ENCODE data around the gene SCCPDH. TPM values are rescaled to one million over a fixed set of nuclear protein-coding genes. Genes with fewer than 3 reads are reported as not detected.
"Not testable (repeated sequence)": the region's sequence is repeated elsewhere in the genome, so short reads cannot be mapped to it uniquely, and the experiment has no call there.

SCCPDH gene
- total RNA-seq, 1 donor, result 65.2 TPM

DNA sequence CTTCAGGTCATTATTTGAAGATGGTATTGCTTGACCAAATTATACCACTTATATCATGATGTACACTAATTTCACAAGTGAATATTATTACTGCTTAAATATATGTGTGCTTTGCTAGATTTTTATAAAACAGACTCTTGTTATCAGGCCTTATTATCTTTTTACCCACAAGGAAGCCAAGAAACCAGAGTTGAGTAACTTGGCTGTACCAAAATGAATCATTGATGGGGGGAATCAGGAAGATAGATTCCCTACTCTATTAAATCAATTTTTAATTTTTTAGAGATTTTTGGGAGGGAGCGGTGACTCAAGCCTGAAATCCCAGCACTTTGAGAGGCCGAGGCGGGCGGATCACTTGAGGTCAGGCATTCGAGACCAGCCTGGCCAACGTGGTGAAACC, 16.0 kb upstream of the SCCPDH start:
- no peak for DNase-seq (ENCODE audit: low read depth)
- TF ChIP-seq, protein P1, sequence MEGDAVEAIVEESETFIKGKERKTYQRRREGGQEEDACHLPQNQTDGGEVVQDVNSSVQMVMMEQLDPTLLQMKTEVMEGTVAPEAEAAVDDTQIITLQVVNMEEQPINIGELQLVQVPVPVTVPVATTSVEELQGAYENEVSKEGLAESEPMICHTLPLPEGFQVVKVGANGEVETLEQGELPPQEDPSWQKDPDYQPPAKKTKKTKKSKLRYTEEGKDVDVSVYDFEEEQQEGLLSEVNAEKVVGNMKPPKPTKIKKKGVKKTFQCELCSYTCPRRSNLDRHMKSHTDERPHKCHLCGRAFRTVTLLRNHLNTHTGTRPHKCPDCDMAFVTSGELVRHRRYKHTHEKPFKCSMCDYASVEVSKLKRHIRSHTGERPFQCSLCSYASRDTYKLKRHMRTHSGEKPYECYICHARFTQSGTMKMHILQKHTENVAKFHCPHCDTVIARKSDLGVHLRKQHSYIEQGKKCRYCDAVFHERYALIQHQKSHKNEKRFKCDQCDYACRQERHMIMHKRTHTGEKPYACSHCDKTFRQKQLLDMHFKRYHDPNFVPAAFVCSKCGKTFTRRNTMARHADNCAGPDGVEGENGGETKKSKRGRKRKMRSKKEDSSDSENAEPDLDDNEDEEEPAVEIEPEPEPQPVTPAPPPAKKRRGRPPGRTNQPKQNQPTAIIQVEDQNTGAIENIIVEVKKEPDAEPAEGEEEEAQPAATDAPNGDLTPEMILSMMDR (IDR thresholded peaks at IDR 0.05; ENCODE audit: insufficient read depth, low read depth, low read length), result no peak
- H3K4me3 ChIP-seq (ENCODE audit: low read depth, low read length), result no peak overlapping the region

DNA sequence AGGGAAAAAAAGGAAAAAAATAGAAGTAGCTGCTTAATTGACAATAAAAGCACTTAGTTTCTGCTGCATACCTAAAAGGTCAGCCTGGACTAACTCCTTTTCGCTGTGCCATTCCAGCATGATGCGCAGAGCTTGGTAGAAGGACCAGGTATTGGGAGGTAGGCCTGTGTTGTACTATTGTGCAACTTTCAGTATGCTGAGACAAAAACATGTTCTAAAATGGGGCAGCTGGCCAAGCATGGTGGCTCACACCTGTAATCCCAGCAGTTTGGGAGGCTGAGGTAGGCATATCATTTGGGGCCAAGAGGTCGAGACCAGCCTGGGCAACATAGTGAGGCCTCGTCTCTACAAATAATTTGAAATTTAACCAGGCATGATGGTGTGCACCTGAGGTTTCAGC, 15.0 kb upstream of the SCCPDH start:
- no peak overlapping the region for H3K4me3 ChIP-seq (ENCODE audit: low read depth, low read length)
- TF ChIP-seq, protein P1 (IDR thresholded peaks at IDR 0.05; ENCODE audit: insufficient read depth, low read depth, low read length), result no peak
- no peak for DNase-seq (ENCODE audit: low read depth)

DNA sequence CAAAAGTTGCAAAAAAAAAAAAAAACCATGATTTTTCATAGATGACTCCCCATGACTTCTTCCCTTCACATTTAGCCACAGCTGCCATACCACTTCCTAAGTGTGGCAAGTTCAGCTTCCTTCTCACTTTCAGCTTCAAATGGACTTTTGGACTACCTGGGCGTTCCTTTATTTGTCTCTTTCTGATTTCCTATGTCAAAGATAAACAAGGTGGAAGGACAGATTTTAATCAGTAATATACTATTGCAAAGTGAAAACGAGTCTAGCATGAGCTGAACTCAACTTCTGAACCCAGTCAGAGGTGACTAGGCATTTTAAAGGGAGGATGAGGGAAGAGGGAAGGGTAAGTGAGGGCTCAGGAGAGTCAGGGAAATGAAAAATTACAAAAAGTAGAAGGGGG, 14.4 kb upstream of the SCCPDH start:
- TF ChIP-seq, protein P1 (IDR thresholded peaks at IDR 0.05; ENCODE audit: insufficient read depth, low read depth, low read length), result no peak
- DNase-seq (ENCODE audit: low read depth), result no peak
- no peak overlapping the region for H3K4me3 ChIP-seq (ENCODE audit: low read depth, low read length)

DNA sequence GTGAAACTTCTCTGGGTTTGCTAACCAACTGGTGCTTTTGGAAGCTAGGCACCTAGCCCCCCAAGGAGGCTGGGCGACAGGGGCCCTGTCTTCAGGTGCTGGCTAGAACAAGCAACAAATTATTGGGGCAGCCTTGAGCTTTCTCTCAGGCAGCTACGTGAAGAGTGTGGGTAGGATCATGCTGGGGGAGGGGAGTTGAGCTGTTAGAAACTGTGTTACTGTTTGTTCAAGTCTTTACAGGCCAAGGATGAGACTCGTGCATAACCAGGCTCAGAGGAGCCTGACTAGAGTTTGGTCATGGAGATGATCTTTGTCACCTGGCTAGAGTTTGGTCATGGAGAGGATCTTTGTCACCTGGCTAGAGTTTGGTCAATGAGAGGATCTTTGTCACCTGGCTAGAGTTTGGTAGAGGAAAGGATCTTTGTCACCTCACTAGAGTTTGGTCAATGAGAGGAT, 12.6 kb upstream of the SCCPDH start:
- TF ChIP-seq, protein P1 (IDR thresholded peaks at IDR 0.05; ENCODE audit: insufficient read depth, low read depth, low read length), result no peak
- no peak overlapping the region for H3K4me3 ChIP-seq (ENCODE audit: low read depth, low read length)
- no peak for DNase-seq (ENCODE audit: low read depth)

DNA sequence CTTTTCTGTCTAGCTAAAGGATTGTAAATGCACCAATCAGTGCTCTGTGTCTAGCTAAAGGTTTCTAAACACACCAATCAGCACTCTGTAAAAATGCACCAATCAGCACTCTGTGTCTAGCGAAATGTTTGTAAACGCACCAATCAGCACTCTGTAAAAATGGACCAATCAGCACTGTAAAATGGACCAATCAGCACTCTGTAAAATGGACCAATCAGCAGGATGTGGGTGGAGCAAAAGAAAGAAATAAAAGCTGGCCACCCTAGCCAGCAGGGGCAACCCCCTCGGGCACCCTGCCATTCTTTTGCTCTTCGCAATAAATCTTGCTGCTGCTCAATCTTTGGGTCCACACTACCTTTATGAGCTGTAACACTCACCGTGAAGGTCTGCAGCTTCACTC, 11.8 kb upstream of the SCCPDH start:
- H3K4me3 ChIP-seq (ENCODE audit: low read depth, low read length); DNase-seq (ENCODE audit: low read depth): not testable (repeated sequence)

DNA sequence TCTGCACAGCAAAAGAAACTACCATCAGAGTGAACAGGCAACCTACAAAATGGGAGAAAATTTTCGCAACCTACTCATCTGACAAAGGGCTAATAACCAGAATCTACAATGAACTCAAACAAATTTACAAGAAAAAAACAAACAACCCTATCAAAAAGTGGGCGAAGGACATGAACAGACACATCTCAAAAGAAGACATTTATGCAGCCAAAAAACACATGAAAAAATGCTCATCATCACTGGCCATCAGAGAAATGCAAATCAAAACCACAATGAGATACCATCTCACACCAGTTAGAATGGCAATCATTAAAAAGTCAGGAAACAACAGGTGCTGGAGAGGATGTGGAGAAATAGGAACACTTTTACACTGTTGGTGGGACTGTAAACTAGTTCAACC, 4.8 kb upstream of the SCCPDH start:
- DNase-seq (ENCODE audit: low read depth); H3K4me3 ChIP-seq (ENCODE audit: low read depth, low read length): not testable (repeated sequence)

DNA sequence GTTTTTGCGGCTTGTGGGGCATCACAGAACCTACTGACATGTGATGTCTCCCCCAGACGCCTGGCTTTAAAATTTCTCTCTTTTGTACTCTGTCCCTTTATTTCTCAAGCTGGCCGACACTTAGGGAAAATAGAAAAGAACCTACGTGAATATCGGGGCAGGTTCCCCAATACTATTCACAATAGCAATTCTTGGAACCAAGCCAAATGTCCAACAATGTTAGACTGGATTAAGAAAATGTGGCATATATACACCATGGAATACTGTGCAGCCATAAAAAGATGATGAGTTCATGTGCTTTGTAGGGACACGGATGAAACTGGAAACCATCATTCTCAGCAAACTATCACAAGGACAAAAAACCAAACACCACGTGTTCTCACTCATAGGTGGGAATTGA, 3.4 kb upstream of the SCCPDH start:
- not testable (repeated sequence) for H3K4me3 ChIP-seq (ENCODE audit: low read depth, low read length); DNase-seq (ENCODE audit: low read depth)

DNA sequence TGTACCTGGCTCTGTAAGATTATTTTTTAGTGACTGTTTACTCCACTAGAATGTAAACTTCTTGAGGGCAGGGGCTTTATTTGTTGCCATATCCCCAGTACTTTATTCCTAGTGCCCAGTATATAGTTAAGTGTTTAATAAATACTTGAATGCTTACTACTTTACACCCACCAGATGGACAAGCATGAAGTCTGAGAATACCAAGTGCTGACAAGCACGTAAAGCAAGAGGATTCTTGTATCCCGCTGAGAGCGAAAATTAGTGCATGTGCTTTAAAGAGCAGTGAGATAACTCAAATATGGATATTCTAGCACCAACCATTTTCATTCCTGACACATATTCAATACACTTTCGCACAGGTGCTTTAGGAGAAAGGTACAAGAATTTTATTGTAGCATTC, 1.5 kb upstream of the SCCPDH start:
- TF ChIP-seq, protein P1 (IDR thresholded peaks at IDR 0.05; ENCODE audit: insufficient read depth, low read depth, low read length), result no peak
- no peak overlapping the region for H3K4me3 ChIP-seq (ENCODE audit: low read depth, low read length)
- DNase-seq (ENCODE audit: low read depth), result no peak

DNA sequence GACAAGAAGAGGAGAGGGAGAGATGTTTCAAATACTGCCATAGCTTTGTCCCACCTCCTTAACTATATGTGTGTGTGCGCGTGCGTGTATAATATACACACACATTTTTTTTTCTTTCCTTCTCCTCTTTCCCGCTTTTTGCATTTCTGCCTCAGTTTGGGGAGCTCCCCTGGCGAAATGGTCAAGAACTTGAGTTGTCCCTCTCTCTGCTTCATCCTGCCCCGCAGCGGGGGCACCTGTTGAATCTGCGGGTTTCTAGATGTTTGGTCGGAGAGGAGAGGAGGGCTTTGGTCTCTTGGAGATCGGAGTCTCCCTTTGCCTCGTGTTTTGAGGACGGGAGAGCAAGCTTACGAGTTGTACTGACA, 504 bp downstream of the SCCPDH start:
- peak; percentile 50 for DNase-seq (ENCODE audit: low read depth)
- peak overlapping the region; percentile 83 for H3K4me3 ChIP-seq (ENCODE audit: low read depth, low read length)
- TF ChIP-seq, protein P1 (IDR thresholded peaks at IDR 0.05; ENCODE audit: insufficient read depth, low read depth, low read length), result no peak
